Activated naive CD4-positive, alpha-beta T cell treated with anti-CD3 and anti-CD28 coated beads, Interleukin-2, amount 50 U/mL, for 72 hours (primary cell): ENCODE results near the gene SAA2. TPM values are rescaled to one million over a fixed set of nuclear protein-coding genes. Genes with fewer than 3 reads are reported as not detected.
"Not testable (repeated sequence)": the region's sequence is repeated elsewhere in the genome, so short reads cannot be mapped to it uniquely, and the experiment has no call there.

ENCODE experiments used
- ATAC-seq, 2 donors: fragments of 150-1000 bp; cut with Tn5 transposase; 2 replicates each; pipeline ENCODE4 v1.10.0; 2021; ENCODE audit warnings: mild to moderate bottlenecking in 2 of 2, moderate library complexity in 2 of 2
- DNase-seq, 2 donors: peaks; one replicate each; pipeline ENCODE4 v3.0.0; 2021 to 2022; ENCODE audit warnings: low spot score in 2 of 2
- H3K27ac Mint-ChIP-seq, 2 donors: one replicate each; pipeline ENCODE4 v1.8.0; 2022; ENCODE audit warnings: mild to moderate bottlenecking in 2 of 2, mixed read lengths in 2 of 2
- H3K36me3 Mint-ChIP-seq, 2 donors: one replicate each; pipeline ENCODE4 v1.8.0; 2022; ENCODE audit warnings: mixed read lengths in 2 of 2
- H3K9me3 Mint-ChIP-seq, 2 donors: one replicate each; pipeline ENCODE4 v1.8.0; 2022; ENCODE audit warnings: mixed read lengths in 2 of 2
- total RNA-seq, 2 donors: library from RNA; stranded (reverse); gene quantifications; one replicate each; pipeline ENCODE4 v1.2.3, GENCODE V29; 2022

SAA2 gene
- total RNA-seq, 2 donors from 2014 or later, result not detected

GRCh38 chr11:18229501-18229900 lies 19.0 kb downstream of the SAA2 start:
- DNase-seq (no peak), ATAC-seq (no peak)
- no peaks in the 10 kb centered on the region for H3K9me3 Mint-ChIP-seq
- no peaks in the 10 kb centered on the region for H3K36me3 Mint-ChIP-seq
- no peak overlapping the region for H3K27ac Mint-ChIP-seq

GRCh38 chr11:18225913-18226312 lies 22.6 kb downstream of the SAA2 start:
- H3K9me3 Mint-ChIP-seq, result no peaks in the 10 kb centered on the region
- ATAC-seq, result no peak

GRCh38 chr11:18223591-18224387 lies 24.7 kb downstream of the SAA2 start:
- no peak for ATAC-seq
- Mint-ChIP-seq H3K9me3 (no peaks in the 10 kb centered on the region), H3K36me3 (no peaks in the 10 kb centered on the region), H3K27ac (no peak overlapping the region)
- DNase-seq, result no peak

More at GRCh38 chr11:18225913-18226312, 22.6 kb downstream of the SAA2 start:
- Mint-ChIP-seq H3K27ac (no peak overlapping the region), H3K36me3 (no peaks in the 10 kb centered on the region)
- no peak for DNase-seq

GRCh38 chr11:18222814-18223421 lies 25.6 kb downstream of the SAA2 start:
- no peak for ATAC-seq

GRCh38 chr11:18221274-18221876 lies 27.1 kb downstream of the SAA2 start:
- no peak overlapping the region for H3K27ac Mint-ChIP-seq
- no peaks in the 10 kb centered on the region for H3K36me3 Mint-ChIP-seq
- ATAC-seq (no peak), DNase-seq (no peak)
- H3K9me3 Mint-ChIP-seq, result no peaks in the 10 kb centered on the region

More at GRCh38 chr11:18222814-18223421, 25.6 kb downstream of the SAA2 start:
- no peak for DNase-seq
- Mint-ChIP-seq H3K36me3 (no peaks in the 10 kb centered on the region), H3K9me3 (no peaks in the 10 kb centered on the region), H3K27ac (no peak overlapping the region)

- Mint-ChIP-seq H3K27ac (no peak overlapping the region), H3K9me3 (no peaks in the 10 kb centered on the region), H3K36me3 (no peaks in the 10 kb centered on the region)
- DNase-seq, result no peak
- no peak for ATAC-seq
These were observed 39.4 kb downstream of the SAA2 start for GRCh38 chr11:18209058-18209457.

- no peak for DNase-seq
- H3K36me3 Mint-ChIP-seq, result peaks cover 0 to 4% of the 10 kb centered on the region in 2 donors
- no peak for ATAC-seq
- no peaks in the 10 kb centered on the region for H3K9me3 Mint-ChIP-seq
- no peak overlapping the region for H3K27ac Mint-ChIP-seq
These were observed 43.7 kb downstream of the SAA2 start for GRCh38 chr11:18204771-18205170.

- Mint-ChIP-seq H3K36me3 (peaks cover 0 to 4% of the 10 kb centered on the region in 2 donors), H3K27ac (no peak overlapping the region), H3K9me3 (no peaks in the 10 kb centered on the region)
- DNase-seq (no peak), ATAC-seq (no peak)
These were observed 44.2 kb downstream of the SAA2 start for GRCh38 chr11:18204220-18204619.

GRCh38 chr11:18203723-18204122 lies 44.7 kb downstream of the SAA2 start:
- Mint-ChIP-seq H3K9me3 (no peaks in the 10 kb centered on the region), H3K36me3 (peaks cover 0 to 4% of the 10 kb centered on the region in 2 donors), H3K27ac (no peak overlapping the region)
- DNase-seq (no peak), ATAC-seq (peak in 1 of 2 donors; percentile 54)

GRCh38 chr11:18197738-18198137 lies 50.7 kb downstream of the SAA2 start:
- not testable (repeated sequence) for H3K27ac Mint-ChIP-seq, H3K9me3 Mint-ChIP-seq, ATAC-seq, DNase-seq, H3K36me3 Mint-ChIP-seq

- no peaks in the 10 kb centered on the region for H3K36me3 Mint-ChIP-seq
- no peaks in the 10 kb centered on the region for H3K9me3 Mint-ChIP-seq
- DNase-seq, result no peak
- H3K27ac Mint-ChIP-seq, result no peak overlapping the region
- no peak for ATAC-seq
These were observed 51.9 kb downstream of the SAA2 start for GRCh38 chr11:18196532-18196931.

Other genes starting within 250 kb of the SAA2 start
- gene SERGEF, start 235.6 kb downstream of the SAA2 start, total RNA-seq, result 10 to 100 TPM; 42.7 to 62.9 TPM
- gene TPH1, start 202.4 kb downstream of the SAA2 start, total RNA-seq, result under 1 TPM; 0.05 to 0.43 TPM
- gene SAAL1, start 142.6 kb downstream of the SAA2 start, total RNA-seq, result 10 to 100 TPM; 22.0 to 33.9 TPM
- gene MRGPRX3, start 116.1 kb downstream of the SAA2 start, total RNA-seq, result not detected
- not detected for gene MRGPRX4, start 75.8 kb downstream of the SAA2 start, total RNA-seq
- gene SAA4, start 11.9 kb downstream of the SAA2 start, total RNA-seq, result not detected
- not detected for gene SAA1, start 17.6 kb upstream of the SAA2 start, total RNA-seq
- 10 to 100 TPM; 17.9 to 26.8 TPM for gene HPS5, start 73.5 kb upstream of the SAA2 start, total RNA-seq
- 10 to 100 TPM; 36.1 to 53.6 TPM for gene GTF2H1, start 73.9 kb upstream of the SAA2 start, total RNA-seq
- 1,000 to 10,000 TPM in 1 of 2 donors, 100 to 1,000 TPM in 1; 979 to 2,196 TPM for gene LDHA, start 145.9 kb upstream of the SAA2 start, total RNA-seq
- gene LDHC, start 163.7 kb upstream of the SAA2 start, total RNA-seq, result not detected
- gene LDHAL6A, start 207.2 kb upstream of the SAA2 start, total RNA-seq, result not detected